ENCODE data around the gene FAM174B. TPM values are rescaled to one million over a fixed set of nuclear protein-coding genes. Genes with fewer than 3 reads are reported as not detected.

FAM174B gene
- total RNA-seq, 4 donors from 2014 or later = 51.9 to 69.4 (median 61.4) TPM

DNA sequence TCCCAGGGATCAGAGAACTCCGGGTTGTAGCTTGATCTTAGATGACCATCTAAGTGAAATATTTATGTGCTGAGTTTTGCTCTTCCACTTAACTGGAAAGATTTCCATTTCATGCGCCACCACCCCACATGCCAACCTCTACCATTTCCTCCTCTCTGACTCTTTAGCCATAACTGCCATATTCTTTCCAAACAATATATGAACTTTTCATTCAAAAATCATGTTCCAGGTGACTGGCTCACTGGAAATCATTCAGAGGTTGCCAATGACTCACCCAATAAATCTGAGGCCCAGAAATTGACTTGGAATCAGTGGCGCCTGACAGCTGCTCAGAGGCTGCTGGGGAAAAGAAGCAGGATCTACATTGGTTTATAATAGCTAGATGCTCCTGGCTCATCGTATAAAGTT is 31.6 kb upstream of the FAM174B start:
- no peaks in the 10 kb centered on the region for H3K9me3 ChIP-seq
- H3K27ac ChIP-seq = no peak overlapping the region
- no peaks in the 10 kb centered on the region for H3K4me1 ChIP-seq
- no peaks in the 10 kb centered on the region for H3K36me3 ChIP-seq
- intact Hi-C loops (cut with DNase I) = no loop called here
- WGBS, 2 donors = 82 to 84% methylated on average over 4 of the region's 4 CpGs
- H3K4me3 ChIP-seq (replicated peaks in 1 of 3) = no peak overlapping the region
- DNase-seq = no peak
- no peaks in the 10 kb centered on the region for H3K27me3 ChIP-seq
- TF ChIP-seq, protein P1, sequence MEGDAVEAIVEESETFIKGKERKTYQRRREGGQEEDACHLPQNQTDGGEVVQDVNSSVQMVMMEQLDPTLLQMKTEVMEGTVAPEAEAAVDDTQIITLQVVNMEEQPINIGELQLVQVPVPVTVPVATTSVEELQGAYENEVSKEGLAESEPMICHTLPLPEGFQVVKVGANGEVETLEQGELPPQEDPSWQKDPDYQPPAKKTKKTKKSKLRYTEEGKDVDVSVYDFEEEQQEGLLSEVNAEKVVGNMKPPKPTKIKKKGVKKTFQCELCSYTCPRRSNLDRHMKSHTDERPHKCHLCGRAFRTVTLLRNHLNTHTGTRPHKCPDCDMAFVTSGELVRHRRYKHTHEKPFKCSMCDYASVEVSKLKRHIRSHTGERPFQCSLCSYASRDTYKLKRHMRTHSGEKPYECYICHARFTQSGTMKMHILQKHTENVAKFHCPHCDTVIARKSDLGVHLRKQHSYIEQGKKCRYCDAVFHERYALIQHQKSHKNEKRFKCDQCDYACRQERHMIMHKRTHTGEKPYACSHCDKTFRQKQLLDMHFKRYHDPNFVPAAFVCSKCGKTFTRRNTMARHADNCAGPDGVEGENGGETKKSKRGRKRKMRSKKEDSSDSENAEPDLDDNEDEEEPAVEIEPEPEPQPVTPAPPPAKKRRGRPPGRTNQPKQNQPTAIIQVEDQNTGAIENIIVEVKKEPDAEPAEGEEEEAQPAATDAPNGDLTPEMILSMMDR (IDR thresholded peaks at IDR 0.05) = no peak
- TF ChIP-seq POLR2A (IDR thresholded peaks at IDR 0.05) = no peak

DNA sequence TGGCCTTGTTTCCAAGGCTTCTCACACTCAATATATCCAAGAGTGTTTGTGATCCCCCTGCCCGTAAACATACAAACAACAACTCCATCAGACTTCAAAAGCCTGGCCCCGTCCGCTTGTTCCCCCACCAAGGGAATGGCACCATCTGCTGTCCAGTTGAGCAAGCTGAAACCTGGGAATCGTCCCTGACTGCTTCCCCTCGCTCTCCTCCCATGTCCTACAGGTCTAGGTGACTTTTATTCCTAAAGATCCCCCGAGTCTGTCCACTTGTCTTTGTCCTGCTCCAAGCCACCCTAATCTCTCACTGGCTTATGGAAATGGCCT is 27.9 kb upstream of the FAM174B start:
- no peaks in the 10 kb centered on the region for H3K9me3 ChIP-seq
- no peak overlapping the region for H3K27ac ChIP-seq
- intact Hi-C loops (cut with DNase I) = loop anchor here (2.0 kb wide), 1 partner anchor 161 kb away; no protein-coding TSS in a partner anchor
- peaks cover 6 to 9% of the 10 kb centered on the region in 2 donors for H3K4me1 ChIP-seq
- no peaks in the 10 kb centered on the region for H3K36me3 ChIP-seq
- TF ChIP-seq POLR2A (IDR thresholded peaks at IDR 0.05) = no peak
- TF ChIP-seq, protein P1 (IDR thresholded peaks at IDR 0.05) = peak in 5 of 6 experiments; percentile 39 to 83 (median 78)
- no peaks in the 10 kb centered on the region for H3K27me3 ChIP-seq
- peak; percentile 48 to 56 for DNase-seq
- H3K4me3 ChIP-seq (replicated peaks in 1 of 3) = no peak overlapping the region
- WGBS, 2 donors = 58 to 64% methylated on average over 6 of the region's 6 CpGs

- DNase-seq = no peak
- intact Hi-C loops (cut with DNase I) = loop anchor here (2.0 kb wide), 1 partner anchor 160 kb away; no protein-coding TSS in a partner anchor
- 77 to 78% methylated on average over 7 of the region's 7 CpGs for WGBS, 2 donors
- Histone ChIP-seq H3K4me1 (peaks cover 6 to 9% of the 10 kb centered on the region in 2 donors), H3K27me3 (no peaks in the 10 kb centered on the region), H3K36me3 (no peaks in the 10 kb centered on the region), H3K9me3 (no peaks in the 10 kb centered on the region), H3K27ac (peak overlapping the region in 1 of 3 donors; percentile 23), H3K4me3 (replicated peaks in 1 of 3) (no peak overlapping the region)
- no peak for TF ChIP-seq POLR2A (IDR thresholded peaks at IDR 0.05)
- TF ChIP-seq, protein P1 (IDR thresholded peaks at IDR 0.05) = no peak
Measured at GRCh38 chr15:92682741-92683510, 27.4 kb upstream of the FAM174B start.

GRCh38 chr15:92681141-92681631 is 25.6 kb upstream of the FAM174B start:
- Histone ChIP-seq H3K27ac (peak overlapping the region in 1 of 3 donors; percentile 32), H3K36me3 (no peaks in the 10 kb centered on the region), H3K27me3 (no peaks in the 10 kb centered on the region), H3K4me3 (replicated peaks in 1 of 3) (peak overlapping the region in 1 of 3 donors; percentile 7), H3K9me3 (no peaks in the 10 kb centered on the region), H3K4me1 (peaks cover 6 to 9% of the 10 kb centered on the region in 2 donors)
- no peak for TF ChIP-seq POLR2A (IDR thresholded peaks at IDR 0.05)
- TF ChIP-seq, protein P1 (IDR thresholded peaks at IDR 0.05) = no peak
- DNase-seq = no peak
- intact Hi-C loops (cut with DNase I) = no loop called here
- 32 to 58% methylated on average over 3 of the region's 3 CpGs for WGBS, 2 donors

DNA sequence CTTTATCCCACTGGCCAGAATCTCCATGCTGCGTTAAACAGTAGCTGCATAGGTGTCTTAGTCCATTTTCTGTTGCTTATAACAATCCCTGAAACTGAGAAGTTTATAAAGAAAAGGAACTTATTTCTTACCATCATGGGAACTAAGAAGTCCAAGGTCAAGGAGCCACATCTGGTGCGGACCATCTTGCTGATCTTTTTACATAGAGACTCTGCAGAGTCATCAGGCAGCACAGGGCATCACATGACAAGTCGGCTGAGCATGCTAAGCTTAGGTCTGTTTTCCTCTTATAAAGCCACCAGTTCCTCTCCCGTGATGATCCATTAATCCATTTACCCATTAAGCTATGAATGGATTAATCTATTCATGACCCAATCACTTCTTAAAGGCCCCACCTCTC is 22.4 kb upstream of the FAM174B start:
- H3K9me3 ChIP-seq = no peaks in the 10 kb centered on the region
- no peaks in the 10 kb centered on the region for H3K27me3 ChIP-seq
- WGBS, 2 donors = 77 to 78% methylated on average over 4 of the region's 4 CpGs
- no peak for DNase-seq
- no peaks in the 10 kb centered on the region for H3K36me3 ChIP-seq
- peaks cover 6 to 9% of the 10 kb centered on the region in 2 donors for H3K4me1 ChIP-seq
- TF ChIP-seq, protein P1 (IDR thresholded peaks at IDR 0.05) = no peak
- TF ChIP-seq POLR2A (IDR thresholded peaks at IDR 0.05) = no peak
- intact Hi-C loops (cut with DNase I) = no loop called here
- no peak overlapping the region for H3K4me3 ChIP-seq (replicated peaks in 1 of 3)
- no peak overlapping the region for H3K27ac ChIP-seq

Data from thyroid gland (tissue), 4 donors.